Vagina (tissue), 2 donors: ENCODE data around the gene PRICKLE1.

Experiments used
- POLR2A ChIP-seq, 2 donors: fragments of 450-650 bp; IDR thresholded peaks; one replicate each; pipeline ENCODE4 v1.6.1; 2017; ENCODE audit warnings: antibody characterized with exemption in 2 of 2, mild to moderate bottlenecking in 2 of 2, moderate library complexity in 2 of 2
- POLR2AphosphoS5 ChIP-seq, 2 donors: sonication (generic); formaldehyde crosslinking; IDR thresholded peaks; one replicate each; pipeline ENCODE4 v1.9.0; 2017; ENCODE audit warnings: antibody characterized with exemption in 2 of 2, mild to moderate bottlenecking in 2 of 2, low read depth in 1 of 2; ENCODE audit not compliant: insufficient read depth in 1 of 2
- TF ChIP-seq, protein P1 (sequence below), 3 experiments: fragments of 450-650 bp in 2 of 3; fragments of 200-600 bp in 1 of 3; sonication (generic) in 1 of 3; IDR thresholded peaks; one replicate each; pipeline ENCODE4 v1.5.1; 2017 to 2019; ENCODE audit warnings: antibody characterized with exemption in 3 of 3, mild to moderate bottlenecking in 2 of 3, moderate library complexity in 2 of 3

DNA sequence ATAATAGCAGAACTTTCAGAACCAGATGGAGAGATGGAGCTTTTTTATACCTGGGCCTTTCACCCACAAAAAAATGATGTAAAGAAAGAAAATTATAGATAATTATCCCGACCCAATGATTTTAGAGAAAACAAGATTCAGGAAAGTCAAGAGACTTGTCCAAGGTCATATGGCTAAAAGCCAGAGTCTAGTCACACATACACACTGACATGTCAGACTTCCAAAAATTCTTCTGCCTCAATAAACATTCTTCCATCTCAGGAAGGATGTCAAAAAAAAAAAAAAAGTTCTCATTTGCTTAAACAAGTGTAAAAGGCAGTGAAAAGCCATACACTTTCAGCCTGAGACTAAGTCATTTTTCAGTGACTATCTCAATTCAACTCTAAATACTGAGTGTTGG lies 116.0 kb downstream of the PRICKLE1 start:
- TF ChIP-seq POLR2AphosphoS5 (IDR thresholded peaks at IDR 0.05; ENCODE audit: insufficient read depth in 1 of 2, low read depth in 1 of 2) (no peak), POLR2A (IDR thresholded peaks at IDR 0.05) (no peak)
- TF ChIP-seq, protein P1, sequence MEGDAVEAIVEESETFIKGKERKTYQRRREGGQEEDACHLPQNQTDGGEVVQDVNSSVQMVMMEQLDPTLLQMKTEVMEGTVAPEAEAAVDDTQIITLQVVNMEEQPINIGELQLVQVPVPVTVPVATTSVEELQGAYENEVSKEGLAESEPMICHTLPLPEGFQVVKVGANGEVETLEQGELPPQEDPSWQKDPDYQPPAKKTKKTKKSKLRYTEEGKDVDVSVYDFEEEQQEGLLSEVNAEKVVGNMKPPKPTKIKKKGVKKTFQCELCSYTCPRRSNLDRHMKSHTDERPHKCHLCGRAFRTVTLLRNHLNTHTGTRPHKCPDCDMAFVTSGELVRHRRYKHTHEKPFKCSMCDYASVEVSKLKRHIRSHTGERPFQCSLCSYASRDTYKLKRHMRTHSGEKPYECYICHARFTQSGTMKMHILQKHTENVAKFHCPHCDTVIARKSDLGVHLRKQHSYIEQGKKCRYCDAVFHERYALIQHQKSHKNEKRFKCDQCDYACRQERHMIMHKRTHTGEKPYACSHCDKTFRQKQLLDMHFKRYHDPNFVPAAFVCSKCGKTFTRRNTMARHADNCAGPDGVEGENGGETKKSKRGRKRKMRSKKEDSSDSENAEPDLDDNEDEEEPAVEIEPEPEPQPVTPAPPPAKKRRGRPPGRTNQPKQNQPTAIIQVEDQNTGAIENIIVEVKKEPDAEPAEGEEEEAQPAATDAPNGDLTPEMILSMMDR (IDR thresholded peaks at IDR 0.05): no peak
